Esophagus squamous epithelium (tissue), 5 donors: ENCODE results near the gene EIF4EBP2. TPM values are rescaled to one million over a fixed set of nuclear protein-coding genes. Genes with fewer than 3 reads are reported as not detected.
A peak's percentile ranks its signal among the peaks of the same experiment; 100 is the strongest.

Source experiments
- DNase-seq: peaks from one replicate; lab custom pipeline; 2025; lab: John Stamatoyannopoulos, UW
- H3K27ac ChIP-seq, 4 donors: fragments of 200-600 bp; sonication (generic); one replicate each; pipeline ENCODE4 v1.5.1; 2016 to 2019; ENCODE audit warnings: mild to moderate bottlenecking in 1 of 4
- H3K27me3 ChIP-seq, 4 donors: fragments of 200-600 bp; sonication (generic); 1 replicate in 3 of 4; 2 replicates in 1 of 4; pipeline versions ENCODE4 v1.5.1 to v1.6.0; 2017 to 2021; ENCODE audit warnings: antibody characterized with exemption in 1 of 4
- H3K36me3 ChIP-seq, 3 donors: fragments of 200-600 bp; sonication (generic); one replicate each; pipeline ENCODE4 v1.5.1; 2016 to 2019
- H3K4me1 ChIP-seq, 3 donors: fragments of 200-600 bp; sonication (generic); one replicate each; pipeline ENCODE4 v1.5.1; 2017 to 2019
- H3K4me3 ChIP-seq, 4 donors: fragments of 200-600 bp; sonication (generic); 1 replicate in 3 of 4; 2 replicates in 1 of 4; pipeline ENCODE4 v1.5.1; 2016 to 2019; ENCODE audit warnings: mild to moderate bottlenecking in 2 of 4, moderate library complexity in 1 of 4
- H3K9me3 ChIP-seq, 3 donors: fragments of 200-600 bp; sonication (generic); one replicate each; pipeline ENCODE4 v1.5.1; 2016 to 2019
- POLR2A ChIP-seq, 4 donors: fragments of 450-650 bp; IDR thresholded peaks; one replicate each; pipeline ENCODE4 v1.6.1; 2017; ENCODE audit warnings: antibody characterized with exemption in 4 of 4, mild to moderate bottlenecking in 4 of 4, moderate library complexity in 3 of 4
- WGBS, 2 donors: methylation state at CpG; one replicate each; pipeline ENCODE4 v1.1.5; 2018; 5-methylcytosine and 5-hydroxymethylcytosine counted together
- intact Hi-C: fragments of 100-400 bp; cut with DNase I; formaldehyde crosslinking; loops from one replicate; pipeline ENCODE4 v1.15.0; 2022
- total RNA-seq, 4 donors: library from RNA; depleted of rRNA; stranded (reverse); fragments of >200 nt; gene quantifications; one replicate each; pipeline ENCODE4 v1.1.0, GENCODE V29; 2016
- TF ChIP-seq, protein P1 (sequence below), 6 experiments: fragments of 450-650 bp in 4 of 6; fragments of 200-600 bp in 2 of 6; sonication (generic) in 2 of 6; IDR thresholded peaks; one replicate each; pipeline ENCODE4 v1.5.1; 2016 to 2019; ENCODE audit warnings: antibody characterized with exemption in 6 of 6, mild to moderate bottlenecking in 4 of 6, moderate library complexity in 4 of 6
- donor health status: DM: yes; HTN: yes; CAD: no.

EIF4EBP2 gene
- total RNA-seq, 4 donors from 2014 or later = 34.5 to 57.2 (median 43.2) TPM

DNA sequence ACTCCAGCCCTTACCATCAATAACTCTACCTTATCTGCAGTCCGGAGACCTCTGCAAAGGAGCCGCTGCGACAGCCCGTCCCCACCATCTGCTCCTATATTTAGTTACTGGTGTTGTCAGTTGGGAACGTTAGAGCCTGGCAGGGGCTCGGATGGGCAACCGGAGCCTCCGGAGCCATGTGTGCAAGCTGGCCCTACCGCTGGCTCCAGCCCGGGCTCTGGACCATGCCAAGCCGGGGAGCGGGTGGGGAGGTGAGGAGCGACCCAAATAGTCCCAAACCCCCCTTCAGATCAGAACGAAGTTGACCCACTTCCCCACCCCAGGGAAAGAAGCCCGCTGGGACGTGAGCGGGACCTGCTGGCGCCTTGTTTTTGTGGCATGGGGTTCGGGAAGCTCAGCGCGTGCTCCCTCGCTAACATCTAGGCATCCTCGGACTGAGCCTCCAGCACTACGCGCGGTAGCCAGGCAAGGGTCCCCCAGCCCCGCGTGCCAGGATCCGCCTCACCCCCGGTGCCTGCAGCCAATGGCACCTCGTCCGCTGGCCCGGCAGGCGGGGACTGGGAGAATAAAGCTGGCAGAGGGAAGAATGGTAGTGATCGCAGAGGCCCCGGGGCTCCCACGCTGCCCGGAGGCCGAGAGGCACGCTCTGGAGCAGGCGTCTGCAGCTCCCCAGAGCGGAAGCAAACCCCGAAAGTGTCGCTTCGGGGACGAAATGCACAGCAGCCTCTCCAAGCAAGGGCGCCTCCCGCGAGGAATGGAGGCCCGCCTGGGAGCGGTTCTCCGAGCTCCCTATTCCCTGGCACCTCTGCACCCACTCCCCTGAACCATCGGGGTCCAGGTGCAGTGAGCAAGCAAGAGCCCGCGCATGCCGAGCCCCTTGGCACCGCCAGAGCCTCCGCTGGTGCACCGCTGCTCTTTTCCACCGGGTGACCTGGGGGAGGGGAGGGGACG is 22.2 kb upstream of the EIF4EBP2 start:
- DNase-seq = no peak
- peak overlapping the region; percentile 66 to 76 (median 69) for H3K4me3 ChIP-seq
- TF ChIP-seq, protein P1, sequence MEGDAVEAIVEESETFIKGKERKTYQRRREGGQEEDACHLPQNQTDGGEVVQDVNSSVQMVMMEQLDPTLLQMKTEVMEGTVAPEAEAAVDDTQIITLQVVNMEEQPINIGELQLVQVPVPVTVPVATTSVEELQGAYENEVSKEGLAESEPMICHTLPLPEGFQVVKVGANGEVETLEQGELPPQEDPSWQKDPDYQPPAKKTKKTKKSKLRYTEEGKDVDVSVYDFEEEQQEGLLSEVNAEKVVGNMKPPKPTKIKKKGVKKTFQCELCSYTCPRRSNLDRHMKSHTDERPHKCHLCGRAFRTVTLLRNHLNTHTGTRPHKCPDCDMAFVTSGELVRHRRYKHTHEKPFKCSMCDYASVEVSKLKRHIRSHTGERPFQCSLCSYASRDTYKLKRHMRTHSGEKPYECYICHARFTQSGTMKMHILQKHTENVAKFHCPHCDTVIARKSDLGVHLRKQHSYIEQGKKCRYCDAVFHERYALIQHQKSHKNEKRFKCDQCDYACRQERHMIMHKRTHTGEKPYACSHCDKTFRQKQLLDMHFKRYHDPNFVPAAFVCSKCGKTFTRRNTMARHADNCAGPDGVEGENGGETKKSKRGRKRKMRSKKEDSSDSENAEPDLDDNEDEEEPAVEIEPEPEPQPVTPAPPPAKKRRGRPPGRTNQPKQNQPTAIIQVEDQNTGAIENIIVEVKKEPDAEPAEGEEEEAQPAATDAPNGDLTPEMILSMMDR (IDR thresholded peaks at IDR 0.05) = no peak
- TF ChIP-seq POLR2A (IDR thresholded peaks at IDR 0.05) = no peak
- peak overlapping the region; percentile 32 to 73 (median 66) for H3K27ac ChIP-seq
- peaks cover 0 to 3% (median 0%) of the 10 kb centered on the region in 3 donors for H3K9me3 ChIP-seq
- intact Hi-C loops = no loop called here
- H3K4me1 ChIP-seq = peaks cover 4 to 38% (median 13%) of the 10 kb centered on the region in 3 donors
- 0 to 18% methylated on average over 5 to 8 of the region's 61 CpGs for WGBS, 2 donors
- H3K27me3 ChIP-seq = peaks cover 0 to 9% (median 0%) of the 10 kb centered on the region in 4 donors
- no peaks in the 10 kb centered on the region for H3K36me3 ChIP-seq

DNA sequence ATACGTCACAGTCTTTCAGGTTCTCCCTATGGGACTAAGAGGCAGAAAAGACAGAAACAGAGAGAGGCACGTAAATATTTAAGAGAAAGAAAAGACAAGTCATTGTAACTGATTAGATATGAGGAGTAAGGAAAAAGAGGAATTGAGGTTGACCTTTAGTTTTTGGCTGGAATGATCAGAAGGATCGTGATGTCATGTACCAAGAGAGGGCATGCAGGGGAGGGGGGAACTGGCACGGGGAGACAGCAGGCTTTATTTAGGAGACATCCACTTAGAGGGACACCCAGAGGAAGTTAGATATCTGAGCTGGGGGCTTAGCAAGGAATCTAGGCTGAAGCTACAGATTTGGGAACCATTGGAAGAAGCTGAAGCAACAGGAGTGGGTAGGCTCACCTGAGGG is 12.3 kb upstream of the EIF4EBP2 start:
- Histone ChIP-seq H3K4me3 (no peak overlapping the region), H3K4me1 (peaks cover 0 to 22% (median 0%) of the 10 kb centered on the region in 3 donors), H3K9me3 (no peaks in the 10 kb centered on the region), H3K27ac (no peak overlapping the region), H3K36me3 (no peaks in the 10 kb centered on the region), H3K27me3 (no peaks in the 10 kb centered on the region)
- TF ChIP-seq, protein P1 (IDR thresholded peaks at IDR 0.05) = no peak
- TF ChIP-seq POLR2A (IDR thresholded peaks at IDR 0.05) = no peak
- DNase-seq = no peak
- WGBS, 2 donors = 53 to 56% methylated on average over 4 of the region's 4 CpGs
- intact Hi-C loops = no loop called here

DNA sequence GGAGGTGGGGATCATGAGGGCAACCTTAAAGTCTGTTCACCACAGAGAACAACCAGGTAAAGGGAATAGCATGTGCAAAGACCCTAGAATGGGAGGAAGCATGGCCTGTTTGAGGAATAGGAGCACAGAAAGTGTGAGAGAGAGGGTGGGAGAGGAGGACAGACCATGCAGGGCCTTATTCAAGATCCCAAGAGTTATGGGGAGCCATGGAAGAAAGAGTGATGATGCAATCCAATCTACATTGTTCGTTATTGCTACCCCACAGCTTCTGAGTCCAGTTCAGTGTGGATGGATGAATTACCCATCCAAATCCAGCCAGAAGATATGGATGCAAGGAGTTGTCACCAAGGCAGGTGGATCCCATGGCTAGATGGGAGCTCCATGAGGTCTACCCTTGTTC is 7.8 kb upstream of the EIF4EBP2 start:
- intact Hi-C loops = no loop called here
- no peak overlapping the region for H3K27ac ChIP-seq
- WGBS, 2 donors = 36 to 70% methylated on average over 1 of the region's 1 CpG
- DNase-seq = no peak
- no peak overlapping the region for H3K4me3 ChIP-seq
- no peak for TF ChIP-seq POLR2A (IDR thresholded peaks at IDR 0.05)
- TF ChIP-seq, protein P1 (IDR thresholded peaks at IDR 0.05) = no peak
- no peaks in the 10 kb centered on the region for H3K9me3 ChIP-seq
- no peaks in the 10 kb centered on the region for H3K27me3 ChIP-seq
- H3K4me1 ChIP-seq = peaks cover 0 to 9% (median 0%) of the 10 kb centered on the region in 3 donors
- no peaks in the 10 kb centered on the region for H3K36me3 ChIP-seq

DNA sequence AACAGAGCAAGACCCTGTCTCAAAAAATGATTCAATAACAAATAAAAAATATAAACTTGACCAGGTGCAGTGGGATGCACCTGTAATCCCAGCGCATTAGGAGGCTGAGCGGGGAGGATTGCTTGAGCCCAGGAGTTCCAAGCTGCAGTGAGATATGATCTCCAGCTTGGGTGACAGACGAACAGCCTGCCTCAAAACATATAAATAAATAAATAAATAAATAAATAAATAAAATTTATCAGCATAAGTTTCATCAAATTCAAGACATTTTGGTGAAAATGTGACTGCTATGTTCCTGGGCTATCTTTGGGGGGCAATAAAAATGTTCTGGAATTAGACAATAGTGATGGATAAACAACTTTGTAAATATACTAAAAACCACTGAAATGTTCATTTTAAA is 4.8 kb upstream of the EIF4EBP2 start:
- Histone ChIP-seq H3K27me3 (no peaks in the 10 kb centered on the region), H3K4me3 (no peak overlapping the region), H3K36me3 (no peaks in the 10 kb centered on the region), H3K9me3 (no peaks in the 10 kb centered on the region), H3K4me1 (peaks cover 0 to 6% (median 3%) of the 10 kb centered on the region in 3 donors), H3K27ac (no peak overlapping the region)
- intact Hi-C loops = no loop called here
- 91 to 92% methylated on average over 3 of the region's 3 CpGs for WGBS, 2 donors
- TF ChIP-seq, protein P1 (IDR thresholded peaks at IDR 0.05) = no peak
- TF ChIP-seq POLR2A (IDR thresholded peaks at IDR 0.05) = no peak
- no peak for DNase-seq

DNA sequence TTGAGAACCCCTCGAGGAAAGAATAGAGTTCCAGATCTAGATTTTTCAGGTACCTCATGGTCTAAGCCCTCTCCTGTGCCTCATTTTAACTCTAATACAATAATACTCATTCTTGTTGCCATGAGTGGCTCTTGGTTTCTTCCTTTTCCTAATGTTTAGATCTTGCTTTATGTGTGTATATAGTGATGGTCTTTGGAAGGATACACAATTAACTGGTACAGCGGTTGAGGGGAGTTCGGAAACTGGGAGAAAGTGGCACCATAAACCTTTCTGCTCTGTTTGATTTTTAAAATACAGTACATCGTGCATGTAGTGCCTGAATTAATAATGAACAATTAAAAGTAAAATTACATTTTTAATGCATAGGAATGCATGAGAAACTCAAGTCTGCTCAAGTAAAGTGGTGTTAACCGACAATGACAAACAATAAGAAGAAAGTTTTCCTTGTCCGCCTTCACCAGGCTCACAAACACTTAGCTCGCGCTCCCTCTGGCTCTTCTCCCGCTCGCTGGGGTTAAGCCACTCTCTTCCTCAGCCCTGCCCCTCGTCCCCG is 386 bp upstream of the EIF4EBP2 start:
- H3K36me3 ChIP-seq = no peaks in the 10 kb centered on the region
- H3K4me3 ChIP-seq = peak overlapping the region; percentile 65 to 99 (median 94)
- 4 to 5% methylated on average over 12 of the region's 12 CpGs for WGBS, 2 donors
- intact Hi-C loops = no loop called here
- TF ChIP-seq POLR2A (IDR thresholded peaks at IDR 0.05) = no peak
- TF ChIP-seq, protein P1 (IDR thresholded peaks at IDR 0.05) = no peak
- no peaks in the 10 kb centered on the region for H3K27me3 ChIP-seq
- peak overlapping the region; percentile 93 to 100 (median 100) for H3K27ac ChIP-seq
- H3K4me1 ChIP-seq = peaks cover 6 to 41% (median 17%) of the 10 kb centered on the region in 3 donors
- H3K9me3 ChIP-seq = no peaks in the 10 kb centered on the region
- no peak for DNase-seq
